ENCODE measurements around the gene MTCL1. TPM values are rescaled to one million over a fixed set of nuclear protein-coding genes. Genes with fewer than 3 reads are reported as not detected.

Gene MTCL1
- total and polyA plus RNA-seq, 10 of the 15 experiments (the other 5 are each of a cell fraction or from before 2014, with no cell fraction given) = 0.03 to 0.36 (median 0.13) TPM; not detected in 4

DNA sequence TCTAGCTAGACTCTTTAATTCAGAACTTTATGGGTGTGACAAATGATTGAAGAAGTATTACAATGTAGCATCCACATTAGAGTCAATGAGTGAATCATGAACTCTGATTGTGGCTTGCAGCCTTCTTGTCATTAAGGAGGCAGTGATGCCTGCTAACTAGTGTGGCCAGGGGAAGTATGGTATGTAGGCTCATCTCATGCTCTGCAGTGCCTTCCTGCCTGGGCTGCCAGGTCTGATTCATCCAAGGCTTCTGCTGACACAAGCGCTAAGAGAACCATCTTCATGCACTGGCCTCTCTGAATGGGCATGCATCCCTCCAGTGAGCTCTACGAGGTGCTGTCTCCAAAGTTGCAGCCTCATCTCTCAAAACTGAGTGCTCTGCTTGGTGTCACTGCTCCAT is 144.3 kb downstream of the MTCL1 start:
- RAD21 ChIA-PET (ENCODE audit: unreplicated experiment) = no interaction called here

More for the DNA sequence above, 144.3 kb downstream of the MTCL1 start:
- WGBS (ENCODE audit: insufficient coverage, insufficient replicate concordance, low lambda C conversion rate, missing lambda C conversion rate) = 43% methylated on average over 2 of the region's 2 CpGs
- no peak overlapping the region for H3K9ac ChIP-seq (ENCODE audit: control insufficient read depth, insufficient read depth, low read length)
- FAIRE-seq = no peak
- POLR2A ChIA-PET = no interaction called here
- BruUV-seq (replicated peaks) = no TSS peak
- no peaks in the 10 kb centered on the region for H3K9me3 ChIP-seq (replicated peaks; ENCODE audit: control insufficient read depth, insufficient read depth, low read length)
- SMC1A ChIA-PET (ENCODE audit: uncharacterized antibody, unreplicated experiment) = no interaction called here
- CTCF ChIA-PET = no interaction called here
- no peak for ATAC-seq
- no peaks in the 10 kb centered on the region for H4K20me1 ChIP-seq (ENCODE audit: control insufficient read depth, insufficient read depth)
- no peak overlapping the region for H3K4me3 ChIP-seq
- H2AFZ ChIP-seq (ENCODE audit: control insufficient read depth, low read depth, low read length) = no peak overlapping the region
- H3K4me2 ChIP-seq (ENCODE audit: control insufficient read depth, insufficient read depth) = no peak overlapping the region
- intact Hi-C loops (cut with micrococcal nuclease; ENCODE audit: unreplicated experiment) (no loop called here), in situ Hi-C loops (cut with MboI) (loop anchor here (25.0 kb wide), 2 partner anchors 113 to 1463 kb away; no protein-coding TSS in a partner anchor)
- H3K4me1 ChIP-seq (ENCODE audit: control insufficient read depth, insufficient read depth, low read length) = no peaks in the 10 kb centered on the region
- TF ChIP-seq YBX1 (IDR thresholded peaks at IDR 0.05) = no peak
- TF ChIP-seq HDGF (IDR thresholded peaks at IDR 0.05) = no peak
- no peak for TF ChIP-seq ETV6 (conservative IDR thresholded peaks at IDR 0.05 in 1 of 2, IDR thresholded peaks at IDR 0.05 in 1 of 2; ENCODE audit: borderline replicate concordance in 1 of 2, low read depth in 1 of 2)
- no peak for TF ChIP-seq TCF7 (IDR thresholded peaks at IDR 0.05; ENCODE audit: borderline replicate concordance)
- no peak for TF ChIP-seq ZNF384 (IDR thresholded peaks at IDR 0.05; ENCODE audit: borderline replicate concordance, low read depth, low read length)
- TF ChIP-seq DPF2 (IDR thresholded peaks at IDR 0.05) = no peak
- TF ChIP-seq, protein P1, sequence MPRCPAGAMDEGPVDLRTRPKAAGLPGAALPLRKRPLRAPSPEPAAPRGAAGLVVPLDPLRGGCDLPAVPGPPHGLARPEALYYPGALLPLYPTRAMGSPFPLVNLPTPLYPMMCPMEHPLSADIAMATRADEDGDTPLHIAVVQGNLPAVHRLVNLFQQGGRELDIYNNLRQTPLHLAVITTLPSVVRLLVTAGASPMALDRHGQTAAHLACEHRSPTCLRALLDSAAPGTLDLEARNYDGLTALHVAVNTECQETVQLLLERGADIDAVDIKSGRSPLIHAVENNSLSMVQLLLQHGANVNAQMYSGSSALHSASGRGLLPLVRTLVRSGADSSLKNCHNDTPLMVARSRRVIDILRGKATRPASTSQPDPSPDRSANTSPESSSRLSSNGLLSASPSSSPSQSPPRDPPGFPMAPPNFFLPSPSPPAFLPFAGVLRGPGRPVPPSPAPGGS (IDR thresholded peaks at IDR 0.05; ENCODE audit: borderline replicate concordance, insufficient read depth, low read depth, low read length, poor library complexity, severe bottlenecking) = no peak
- TF ChIP-seq KAT2A (conservative IDR thresholded peaks at IDR 0.05; ENCODE audit: control insufficient read depth, low read depth, low read length) = no peak
- TF ChIP-seq CREM (IDR thresholded peaks at IDR 0.05; ENCODE audit: low read depth) = no peak
- no peak for TF ChIP-seq ZNF622 (IDR thresholded peaks at IDR 0.05)
- TF ChIP-seq, protein P2, sequence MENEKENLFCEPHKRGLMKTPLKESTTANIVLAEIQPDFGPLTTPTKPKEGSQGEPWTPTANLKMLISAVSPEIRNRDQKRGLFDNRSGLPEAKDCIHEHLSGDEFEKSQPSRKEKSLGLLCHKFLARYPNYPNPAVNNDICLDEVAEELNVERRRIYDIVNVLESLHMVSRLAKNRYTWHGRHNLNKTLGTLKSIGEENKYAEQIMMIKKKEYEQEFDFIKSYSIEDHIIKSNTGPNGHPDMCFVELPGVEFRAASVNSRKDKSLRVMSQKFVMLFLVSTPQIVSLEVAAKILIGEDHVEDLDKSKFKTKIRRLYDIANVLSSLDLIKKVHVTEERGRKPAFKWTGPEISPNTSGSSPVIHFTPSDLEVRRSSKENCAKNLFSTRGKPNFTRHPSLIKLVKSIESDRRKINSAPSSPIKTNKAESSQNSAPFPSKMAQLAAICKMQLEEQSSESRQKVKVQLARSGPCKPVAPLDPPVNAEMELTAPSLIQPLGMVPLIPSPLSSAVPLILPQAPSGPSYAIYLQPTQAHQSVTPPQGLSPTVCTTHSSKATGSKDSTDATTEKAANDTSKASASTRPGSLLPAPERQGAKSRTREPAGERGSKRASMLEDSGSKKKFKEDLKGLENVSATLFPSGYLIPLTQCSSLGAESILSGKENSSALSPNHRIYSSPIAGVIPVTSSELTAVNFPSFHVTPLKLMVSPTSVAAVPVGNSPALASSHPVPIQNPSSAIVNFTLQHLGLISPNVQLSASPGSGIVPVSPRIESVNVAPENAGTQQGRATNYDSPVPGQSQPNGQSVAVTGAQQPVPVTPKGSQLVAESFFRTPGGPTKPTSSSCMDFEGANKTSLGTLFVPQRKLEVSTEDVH (IDR thresholded peaks at IDR 0.05; ENCODE audit: low read depth, partially characterized antibody) = no peak
- TF ChIP-seq NFIC (IDR thresholded peaks at IDR 0.05; ENCODE audit: low read depth, low read length) = no peak
- no peak for TF ChIP-seq SIN3A (IDR thresholded peaks at IDR 0.05; ENCODE audit: low read depth, low read length)
- no peak for TF ChIP-seq SIX5 (IDR thresholded peaks at IDR 0.05; ENCODE audit: low read depth, low read length, severe bottlenecking)
- TF ChIP-seq CBFB (IDR thresholded peaks at IDR 0.05; ENCODE audit: low read depth) = no peak
- TF ChIP-seq MEF2A (IDR thresholded peaks at IDR 0.05; ENCODE audit: insufficient read depth, low read depth, low read length) = no peak
- no peak for TF ChIP-seq HCFC1 (IDR thresholded peaks at IDR 0.05; ENCODE audit: low read length)
- TF ChIP-seq, protein P3, sequence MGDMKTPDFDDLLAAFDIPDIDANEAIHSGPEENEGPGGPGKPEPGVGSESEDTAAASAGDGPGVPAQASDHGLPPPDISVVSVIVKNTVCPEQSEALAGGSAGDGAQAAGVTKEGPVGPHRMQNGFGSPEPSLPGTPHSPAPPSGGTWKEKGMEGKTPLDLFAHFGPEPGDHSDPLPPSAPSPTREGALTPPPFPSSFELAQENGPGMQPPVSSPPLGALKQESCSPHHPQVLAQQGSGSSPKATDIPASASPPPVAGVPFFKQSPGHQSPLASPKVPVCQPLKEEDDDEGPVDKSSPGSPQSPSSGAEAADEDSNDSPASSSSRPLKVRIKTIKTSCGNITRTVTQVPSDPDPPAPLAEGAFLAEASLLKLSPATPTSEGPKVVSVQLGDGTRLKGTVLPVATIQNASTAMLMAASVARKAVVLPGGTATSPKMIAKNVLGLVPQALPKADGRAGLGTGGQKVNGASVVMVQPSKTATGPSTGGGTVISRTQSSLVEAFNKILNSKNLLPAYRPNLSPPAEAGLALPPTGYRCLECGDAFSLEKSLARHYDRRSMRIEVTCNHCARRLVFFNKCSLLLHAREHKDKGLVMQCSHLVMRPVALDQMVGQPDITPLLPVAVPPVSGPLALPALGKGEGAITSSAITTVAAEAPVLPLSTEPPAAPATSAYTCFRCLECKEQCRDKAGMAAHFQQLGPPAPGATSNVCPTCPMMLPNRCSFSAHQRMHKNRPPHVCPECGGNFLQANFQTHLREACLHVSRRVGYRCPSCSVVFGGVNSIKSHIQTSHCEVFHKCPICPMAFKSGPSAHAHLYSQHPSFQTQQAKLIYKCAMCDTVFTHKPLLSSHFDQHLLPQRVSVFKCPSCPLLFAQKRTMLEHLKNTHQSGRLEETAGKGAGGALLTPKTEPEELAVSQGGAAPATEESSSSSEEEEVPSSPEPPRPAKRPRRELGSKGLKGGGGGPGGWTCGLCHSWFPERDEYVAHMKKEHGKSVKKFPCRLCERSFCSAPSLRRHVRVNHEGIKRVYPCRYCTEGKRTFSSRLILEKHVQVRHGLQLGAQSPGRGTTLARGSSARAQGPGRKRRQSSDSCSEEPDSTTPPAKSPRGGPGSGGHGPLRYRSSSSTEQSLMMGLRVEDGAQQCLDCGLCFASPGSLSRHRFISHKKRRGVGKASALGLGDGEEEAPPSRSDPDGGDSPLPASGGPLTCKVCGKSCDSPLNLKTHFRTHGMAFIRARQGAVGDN (IDR thresholded peaks at IDR 0.05) = no peak
- no peak for DNase-seq (ENCODE audit: low read depth, low spot score)
- no peaks in the 10 kb centered on the region for H3K36me3 ChIP-seq (ENCODE audit: control insufficient read depth in 2 of 2, insufficient read depth in 2 of 2, low read length in 1 of 2)
- H3K79me2 ChIP-seq (ENCODE audit: control insufficient read depth, insufficient read depth, low read length) = no peaks in the 10 kb centered on the region
- no peak overlapping the region for H3K27ac ChIP-seq (ENCODE audit: control insufficient read depth, insufficient read depth)
- peaks cover 0 to 1% of the 10 kb centered on the region in 2 experiments; a peak in 1 of 4 replicates for H3K27me3 ChIP-seq (replicated peaks in 1 of 2; ENCODE audit: control insufficient read depth in 2 of 2, insufficient read depth in 2 of 2, low read length in 1 of 2)

Measured in GM12878 (cell line).